ENCODE data around the gene EXOC3L2. TPM values are rescaled to one million over a fixed set of nuclear protein-coding genes. Genes with fewer than 3 reads are reported as not detected.

The EXOC3L2 gene
- total and polyA plus RNA-seq, 2 of the 8 experiments (the other 6 are each of a cell fraction or from before 2014, with no cell fraction given) = 1.4 to 1.6 TPM

GRCh38 chr19:45206328-45206727 lies 38.9 kb downstream of the EXOC3L2 start (continued):
- TF ChIP-seq NRF1 (IDR thresholded peaks at IDR 0.05; ENCODE audit: low read depth, low read length) (no peak), EP300 (IDR thresholded peaks at IDR 0.05; ENCODE audit: borderline replicate concordance in 1 of 2, low read depth in 2 of 2, low read length in 2 of 2) (no peak), SIX5 (IDR thresholded peaks at IDR 0.05; ENCODE audit: low read depth, low read length) (no peak), FOSL1 (IDR thresholded peaks at IDR 0.05; ENCODE audit: insufficient read depth, low read depth, low read length) (no peak)

All from H1 (cell line).